K562 (cell line): ENCODE results near the gene FARSA. TPM values are rescaled to one million over a fixed set of nuclear protein-coding genes. Genes with fewer than 3 reads are reported as not detected.

Source experiments
- ADNP ChIP-seq: fragments of 200-800 bp; sonication (Bioruptor generic); IDR thresholded peaks from 2 replicates; pipeline ENCODE4 v1.6.1; 2016; ENCODE audit warnings: missing genetic modification characterization, missing compliant biosample characterization
- ARID2 ChIP-seq: fragments of 450-650 bp; IDR thresholded peaks from 2 replicates; pipeline ENCODE4 v1.6.1; 2017; ENCODE audit warnings: antibody characterized with exemption, mild to moderate bottlenecking
- BACH1 ChIP-seq: fragments of 200-800 bp; sonication (Bioruptor generic); IDR thresholded peaks from 2 replicates; pipeline ENCODE4 v1.6.1; 2016; ENCODE audit warnings: missing genetic modification characterization, missing compliant biosample characterization
- BRD9 ChIP-seq: fragments of 450-650 bp; IDR thresholded peaks from 2 replicates; pipeline ENCODE4 v1.6.1; 2018; ENCODE audit warnings: low read depth; ENCODE audit not compliant: partially characterized antibody
- BRF1 ChIP-seq: IDR thresholded peaks from 3 replicates; pipeline ENCODE4 v1.6.1; 2011; ENCODE audit warnings: borderline replicate concordance, mild to moderate bottlenecking; ENCODE audit not compliant: insufficient read length; ENCODE audit errors: extremely low read depth
- CAMTA2 ChIP-seq: fragments of 250-450 bp; sonication (Bioruptor Pico); conservative IDR thresholded peaks from 2 replicates; pipeline ENCODE4 v1.5.1; 2022
- CBX3 ChIP-seq, 2 experiments: IDR thresholded peaks; 1 replicate in 1 of 2; 2 replicates in 1 of 2; pipeline ENCODE4 v1.6.1; 2012; ENCODE audit warnings: inconsistent platforms in 2 of 2, low read length in 2 of 2, borderline replicate concordance in 1 of 2, control low read depth in 1 of 2
- DPF2 ChIP-seq: fragments of 450-650 bp; IDR thresholded peaks from 2 replicates; pipeline ENCODE4 v1.6.1; 2016
- E2F5 ChIP-seq: sonication (generic); formaldehyde crosslinking; IDR thresholded peaks from 2 replicates; pipeline ENCODE4 v1.8.0; 2022; ENCODE audit warnings: mild to moderate bottlenecking, missing genetic modification reagents
- E4F1 ChIP-seq: fragments of 250-450 bp; sonication (Bioruptor Pico); IDR thresholded peaks from 2 replicates; pipeline ENCODE4 v1.5.0; 2021; ENCODE audit warnings: mild to moderate bottlenecking, borderline replicate concordance
- MYBL2 ChIP-seq, 2 experiments: fragments of 450-650 bp in 1 of 2; sonication (generic) in 1 of 2; formaldehyde crosslinking in 1 of 2; IDR thresholded peaks; 2 replicates each; pipeline versions ENCODE4 v1.6.1 to v1.8.1; 2017 to 2022; ENCODE audit warnings: borderline replicate concordance in 1 of 2, inconsistent platforms in 1 of 2, low read depth in 1 of 2, mild to moderate bottlenecking in 1 of 2, missing genetic modification reagents in 1 of 2, moderate library complexity in 1 of 2
- NBN ChIP-seq: fragments of 450-650 bp; IDR thresholded peaks from 2 replicates; pipeline ENCODE4 v1.6.1; 2016; ENCODE audit warnings: low read depth, mild to moderate bottlenecking
- NFATC3 ChIP-seq: fragments of 450-650 bp; IDR thresholded peaks from 2 replicates; pipeline ENCODE4 v1.6.1; 2017; ENCODE audit warnings: mild to moderate bottlenecking
- PCBP2 ChIP-seq: fragments of 200-400 bp; formaldehyde crosslinking; IDR thresholded peaks from 2 replicates; pipeline ENCODE4 v1.6.1; 2018; ENCODE audit warnings: low read length, low read depth, mild to moderate bottlenecking, moderate library complexity; ENCODE audit not compliant: poor library complexity, severe bottlenecking
- PHF20 ChIP-seq: fragments of 450-650 bp; IDR thresholded peaks from 2 replicates; pipeline ENCODE4 v1.6.1; 2018; ENCODE audit not compliant: partially characterized antibody
- POLR3G ChIP-seq: IDR thresholded peaks from 2 replicates; pipeline ENCODE4 v1.6.1; 2011; ENCODE audit not compliant: insufficient read length, insufficient replicate concordance; ENCODE audit errors: extremely low read depth
- RBM15 ChIP-seq: fragments of 200-400 bp; formaldehyde crosslinking; IDR thresholded peaks from 2 replicates; pipeline ENCODE4 v1.6.1; 2018; ENCODE audit warnings: mild to moderate bottlenecking, low read length, moderate library complexity; ENCODE audit not compliant: insufficient read depth
- RHOXF2B ChIP-seq: fragments of 250-450 bp; sonication (Bioruptor Pico); conservative IDR thresholded peaks from 2 replicates; pipeline ENCODE4 v1.5.1; 2021
- SETDB1 ChIP-seq: IDR thresholded peaks from one replicate; pipeline ENCODE4 v1.6.1; 2012; ENCODE audit warnings: low read length, control low read depth, inconsistent platforms
- SIN3A ChIP-seq, 2 experiments: fragments of 150-350 bp in 1 of 2; IDR thresholded peaks; 2 replicates each; pipeline ENCODE4 v1.6.1; 2011 to 2016; ENCODE audit warnings: borderline replicate concordance in 2 of 2, low read depth in 2 of 2, low read length in 2 of 2, mild to moderate bottlenecking in 2 of 2, moderate library complexity in 2 of 2; ENCODE audit not compliant: control insufficient read depth in 1 of 2
- SMARCA4 ChIP-seq: fragments of 450-650 bp; IDR thresholded peaks from 2 replicates; pipeline ENCODE4 v1.6.1; 2016
- SMARCC2 ChIP-seq: fragments of 450-650 bp; IDR thresholded peaks from 2 replicates; pipeline ENCODE4 v1.6.1; 2017; ENCODE audit warnings: antibody characterized with exemption, moderate library complexity, mild to moderate bottlenecking, low read depth
- SREBF1 ChIP-seq: fragments of 150-350 bp; IDR thresholded peaks from 2 replicates; pipeline ENCODE4 v1.6.1; 2014; ENCODE audit warnings: antibody characterized with exemption, low read depth, low read length, borderline replicate concordance
- USF1 ChIP-seq: sonication (generic); formaldehyde crosslinking; IDR thresholded peaks from 2 replicates; pipeline ENCODE4 v1.9.0; 2022; ENCODE audit warnings: mild to moderate bottlenecking, missing genetic modification reagents
- XRCC4 ChIP-seq: IDR thresholded peaks from one replicate; pipeline ENCODE4 v1.6.1; 2011; ENCODE audit not compliant: insufficient read depth, insufficient read length; ENCODE audit errors: extremely low read depth
- ZNF197 ChIP-seq: fragments of 200-800 bp; sonication (Bioruptor generic); IDR thresholded peaks from 2 replicates; pipeline ENCODE4 v1.6.1; 2016; ENCODE audit warnings: low read depth, missing genetic modification characterization, missing compliant biosample characterization
- ZSCAN29 ChIP-seq: fragments of 450-650 bp; IDR thresholded peaks from 2 replicates; pipeline ENCODE4 v1.6.1; 2017
- polyA plus RNA-seq, 8 experiments: library from polyadenylated mRNA; depleted of rRNA in 4 of 8; stranded (reverse) in 5 of 8; unstranded in 3 of 8; fragments of >200 nt; fragmentation: Nextera tagmentation in 2 of 8; fragmentation: Illumina TruSeq in 1 of 8; extraction: Ambion mirVana in 2 of 8; extraction: Trizol in 1 of 8; gene quantifications; 2 replicates each; pipeline versions ENCODE4 v1.2.1 to v1.2.3, GENCODE V29; 2011 to 2014; ENCODE audit warnings: inconsistent platforms in 1 of 8, missing spikeins in 1 of 8
- total RNA-seq, 7 experiments: library from RNA; depleted of rRNA in 6 of 7; stranded (reverse); fragments of >200 nt in 6 of 7; fragmentation: Illumina TruSeq in 2 of 7; extraction: Trizol in 2 of 7; gene quantifications; 2 replicates each; pipeline versions ENCODE4 v1.2.1 to v1.2.3, GENCODE V29; 2011 to 2021; ENCODE audit warnings: low replicate concordance in 1 of 7

FARSA gene
- total and polyA plus RNA-seq, 9 of the 15 experiments (the other 6 are each of a cell fraction or from before 2014, with no cell fraction given), result 25.2 to 237 (median 89.6) TPM

- TF ChIP-seq SMARCA4 (no peak), USF1 (CRISPR knock-in tag) (peak; percentile 76), E2F5 (CRISPR knock-in tag) (no peak), BRF1 (no peak), CAMTA2 (CRISPR knock-in tag) (no peak), PCBP2 (no peak), ZSCAN29 (no peak), CBX3 (IDR thresholded peaks at IDR 0.05; ENCODE audit: borderline replicate concordance in 1 of 2, low read length in 2 of 2) (no peak), BACH1 (tag) (no peak), DPF2 (peak; percentile 73; the same call in 1 of the 2 replicates), RBM15 (no peak), SMARCC2 (0 out of 2 replicates have a peak, but pooled peaks have one; percentile 41), E4F1 (CRISPR knock-in tag) (no peak), NFATC3 (no peak), NBN (no peak), SREBF1 (no peak), XRCC4 (no peak), SETDB1 (no peak), PHF20 (peak; percentile 53), ARID2 (no peak), BRD9 (no peak), SIN3A (IDR thresholded peaks at IDR 0.05; ENCODE audit: borderline replicate concordance in 2 of 2, control insufficient read depth in 1 of 2, low read depth in 2 of 2, low read length in 2 of 2) (peak in 1 of 2 experiments; percentile 53; a peak in 1 of 4 replicates), MYBL2 (IDR thresholded peaks at IDR 0.05; ENCODE audit: low read depth) (no peak), MYBL2 (CRISPR knock-in tag; IDR thresholded peaks at IDR 0.05; ENCODE audit: borderline replicate concordance) (no peak), ZNF197 (no peak), RHOXF2B (no peak), ADNP (no peak), POLR3G (no peak)
Observed at GRCh38 chr19:12881172-12881808, 52.2 kb downstream of the FARSA start, which contains the start of gene DNASE2 (continued).
